ENCODE results near the gene WDR54.

WDR54 gene

GRCh38 chr2:74374509-74375205 is 46.9 kb upstream of the WDR54 start:
- no peak for TF ChIP-seq EZH2phosphoT487 (IDR thresholded peaks at IDR 0.05; ENCODE audit: low read depth)
- TF ChIP-seq, protein P1, sequence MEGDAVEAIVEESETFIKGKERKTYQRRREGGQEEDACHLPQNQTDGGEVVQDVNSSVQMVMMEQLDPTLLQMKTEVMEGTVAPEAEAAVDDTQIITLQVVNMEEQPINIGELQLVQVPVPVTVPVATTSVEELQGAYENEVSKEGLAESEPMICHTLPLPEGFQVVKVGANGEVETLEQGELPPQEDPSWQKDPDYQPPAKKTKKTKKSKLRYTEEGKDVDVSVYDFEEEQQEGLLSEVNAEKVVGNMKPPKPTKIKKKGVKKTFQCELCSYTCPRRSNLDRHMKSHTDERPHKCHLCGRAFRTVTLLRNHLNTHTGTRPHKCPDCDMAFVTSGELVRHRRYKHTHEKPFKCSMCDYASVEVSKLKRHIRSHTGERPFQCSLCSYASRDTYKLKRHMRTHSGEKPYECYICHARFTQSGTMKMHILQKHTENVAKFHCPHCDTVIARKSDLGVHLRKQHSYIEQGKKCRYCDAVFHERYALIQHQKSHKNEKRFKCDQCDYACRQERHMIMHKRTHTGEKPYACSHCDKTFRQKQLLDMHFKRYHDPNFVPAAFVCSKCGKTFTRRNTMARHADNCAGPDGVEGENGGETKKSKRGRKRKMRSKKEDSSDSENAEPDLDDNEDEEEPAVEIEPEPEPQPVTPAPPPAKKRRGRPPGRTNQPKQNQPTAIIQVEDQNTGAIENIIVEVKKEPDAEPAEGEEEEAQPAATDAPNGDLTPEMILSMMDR (IDR thresholded peaks at IDR 0.05; ENCODE audit: low read depth, low read length): no peak
- Histone ChIP-seq H3K9ac (ENCODE audit: low read length) (no peak overlapping the region), H3K4me3 (ENCODE audit: low read length) (no peak overlapping the region), H2AFZ (ENCODE audit: low read depth, low read length) (no peak overlapping the region), H4K20me1 (ENCODE audit: insufficient read depth, low read length) (0 out of 2 replicates have a peak, but pooled peaks cover 3% of the 10 kb centered on the region), H3K9me3 (ENCODE audit: insufficient read depth, low read length) (no peaks in the 10 kb centered on the region), H3K27ac (ENCODE audit: low read length) (no peak overlapping the region), H3K4me2 (ENCODE audit: low read length) (no peak overlapping the region), H3K36me3 (replicated peaks; ENCODE audit: low read depth, low read length) (peaks cover 7% of the 10 kb centered on the region), H3K4me1 (ENCODE audit: low read length) (no peaks in the 10 kb centered on the region), H3K27me3 (ENCODE audit: low read depth, low read length) (no peaks in the 10 kb centered on the region), H3K79me2 (ENCODE audit: low read length) (peaks cover 2% of the 10 kb centered on the region; the same call in 1 of the 2 replicates)

DNA sequence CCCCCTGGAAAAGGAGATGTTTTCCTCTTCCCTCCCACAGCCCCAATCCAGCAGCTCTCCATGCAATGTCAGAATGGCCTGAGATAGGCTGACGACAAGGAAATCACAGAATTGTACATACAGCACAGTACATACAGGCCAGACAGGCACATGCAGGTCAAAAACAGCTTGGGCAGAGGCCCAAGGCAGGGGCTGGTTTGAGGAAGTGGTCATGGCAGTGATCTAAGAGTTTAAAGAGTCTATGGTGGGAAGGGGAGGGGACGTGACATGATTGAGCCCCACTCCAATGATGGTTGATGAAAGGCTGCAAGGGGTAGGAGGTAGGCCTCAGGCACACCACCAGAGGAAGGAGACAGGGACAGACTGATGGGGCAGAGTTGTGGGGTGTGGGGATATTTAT is 45.7 kb upstream of the WDR54 start:
- H3K27ac ChIP-seq (ENCODE audit: low read length): no peak overlapping the region
- H3K9me3 ChIP-seq (ENCODE audit: insufficient read depth, low read length): no peaks in the 10 kb centered on the region
- H2AFZ ChIP-seq (ENCODE audit: low read depth, low read length): no peak overlapping the region
- TF ChIP-seq, protein P1 (IDR thresholded peaks at IDR 0.05; ENCODE audit: low read depth, low read length): no peak
- no peak for TF ChIP-seq EZH2phosphoT487 (IDR thresholded peaks at IDR 0.05; ENCODE audit: low read depth)
- H3K9ac ChIP-seq (ENCODE audit: low read length): no peak overlapping the region
- peaks cover 3% of the 10 kb centered on the region for H3K36me3 ChIP-seq (replicated peaks; ENCODE audit: low read depth, low read length)
- H3K4me2 ChIP-seq (ENCODE audit: low read length): no peak overlapping the region
- peaks cover 11% of the 10 kb centered on the region for H3K79me2 ChIP-seq (ENCODE audit: low read length)
- 0 out of 2 replicates have a peak, but pooled peaks cover 3% of the 10 kb centered on the region for H4K20me1 ChIP-seq (ENCODE audit: insufficient read depth, low read length)
- no peaks in the 10 kb centered on the region for H3K27me3 ChIP-seq (ENCODE audit: low read depth, low read length)
- peaks cover 7% of the 10 kb centered on the region; the same call in 1 of the 2 replicates for H3K4me1 ChIP-seq (ENCODE audit: low read length)
- no peak overlapping the region for H3K4me3 ChIP-seq (ENCODE audit: low read length)

- no peaks in the 10 kb centered on the region for H3K36me3 ChIP-seq (replicated peaks; ENCODE audit: low read depth, low read length)
- H3K9me3 ChIP-seq (ENCODE audit: insufficient read depth, low read length): no peaks in the 10 kb centered on the region
- TF ChIP-seq, protein P1 (IDR thresholded peaks at IDR 0.05; ENCODE audit: low read depth, low read length): no peak
- no peak overlapping the region for H3K27ac ChIP-seq (ENCODE audit: low read length)
- H3K79me2 ChIP-seq (ENCODE audit: low read length): peaks cover 16% of the 10 kb centered on the region
- no peak overlapping the region for H3K9ac ChIP-seq (ENCODE audit: low read length)
- H3K4me2 ChIP-seq (ENCODE audit: low read length): no peak overlapping the region
- peaks cover 7% of the 10 kb centered on the region; the same call in 1 of the 2 replicates for H3K4me1 ChIP-seq (ENCODE audit: low read length)
- H4K20me1 ChIP-seq (ENCODE audit: insufficient read depth, low read length): 0 out of 2 replicates have a peak, but pooled peaks cover 3% of the 10 kb centered on the region
- H3K4me3 ChIP-seq (ENCODE audit: low read length): no peak overlapping the region
- no peaks in the 10 kb centered on the region for H3K27me3 ChIP-seq (ENCODE audit: low read depth, low read length)
- no peak overlapping the region for H2AFZ ChIP-seq (ENCODE audit: low read depth, low read length)
Observed at GRCh38 chr2:74378007-74378406, 43.5 kb upstream of the WDR54 start.

DNA sequence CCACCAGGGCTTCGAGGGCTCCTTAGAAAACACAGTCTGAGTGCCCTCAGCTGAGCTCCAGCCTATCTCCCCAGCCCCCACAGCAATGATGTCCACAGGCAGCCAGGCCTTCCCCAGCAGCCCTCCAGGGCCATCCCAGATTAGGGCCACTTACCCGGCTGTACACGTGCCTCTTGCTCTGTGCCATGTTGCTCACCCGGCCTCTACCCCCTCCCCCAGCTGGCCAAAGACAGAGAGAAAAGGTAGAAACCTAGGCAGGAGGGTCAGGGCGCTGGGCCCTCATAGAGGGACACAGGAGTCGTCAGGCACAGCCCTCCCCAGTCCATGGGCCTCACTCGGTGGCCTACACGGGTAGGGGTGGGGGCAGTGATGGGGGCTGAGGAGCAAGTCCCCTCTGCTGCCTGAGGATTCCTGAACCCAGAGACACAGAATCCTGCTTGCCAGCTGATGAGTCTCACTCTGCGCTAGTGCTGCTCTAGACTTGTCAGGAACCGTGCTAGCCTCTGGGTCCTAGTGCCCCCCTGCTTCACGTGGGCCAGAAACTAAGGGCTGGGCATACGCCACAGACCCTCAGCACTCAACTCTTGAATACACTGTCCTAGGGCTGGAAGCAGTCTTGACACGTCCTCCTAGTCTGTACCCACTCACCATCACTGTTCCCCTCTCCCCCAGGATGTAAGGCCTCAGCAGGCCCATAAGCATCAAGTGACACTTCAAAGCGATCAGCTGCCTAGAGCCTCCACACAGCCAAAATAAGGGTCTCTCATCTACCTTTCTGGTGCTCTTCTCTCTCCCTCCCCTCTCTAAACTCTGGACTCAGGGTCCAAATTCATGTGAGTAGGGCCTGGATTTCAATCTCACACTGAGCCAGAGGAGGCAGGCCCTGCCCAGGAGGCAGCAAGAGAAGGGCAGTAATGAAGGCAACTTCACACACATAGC is 41.4 kb upstream of the WDR54 start, which contains the start of gene DCTN1:
Gene DCTN1 (minus strand): TSS at position 461 of the 939 bp plus-strand sequence. CDS start 274 bp downstream, at position 187.
- Histone ChIP-seq H3K4me2 (ENCODE audit: low read length) (peak within 1 kb of the TSS; percentile 46), H3K9ac (ENCODE audit: low read length) (no peak within 1 kb of the TSS), H3K4me3 (ENCODE audit: low read length) (peak within 1 kb of the TSS; percentile 46), H3K9me3 (ENCODE audit: insufficient read depth, low read length) (no peaks in the 10 kb centered on the region), H2AFZ (ENCODE audit: low read depth, low read length) (no peak within 1 kb of the TSS), H3K27ac (ENCODE audit: low read length) (no peak within 1 kb of the TSS), H3K4me1 (ENCODE audit: low read length) (peaks cover 7% of the 10 kb centered on the region; the same call in 1 of the 2 replicates), H3K79me2 (ENCODE audit: low read length) (peaks cover 16% of the 10 kb centered on the region), H3K36me3 (replicated peaks; ENCODE audit: low read depth, low read length) (peaks cover 5% of the 10 kb centered on the region), H4K20me1 (ENCODE audit: insufficient read depth, low read length) (no peaks in the 10 kb centered on the region), H3K27me3 (ENCODE audit: low read depth, low read length) (no peaks in the 10 kb centered on the region)
- no peak for TF ChIP-seq EZH2phosphoT487 (IDR thresholded peaks at IDR 0.05; ENCODE audit: low read depth)
- TF ChIP-seq, protein P1 (IDR thresholded peaks at IDR 0.05; ENCODE audit: low read depth, low read length): no peak
